Amniotic stem cell (primary cell): ENCODE data around the gene CGB2.
"Not testable (repeated sequence)": the region's sequence is repeated elsewhere in the genome, so short reads cannot be mapped to it uniquely, and the experiment has no call there.

Experiments
- DNase-seq: peaks from one replicate; lab custom pipeline; 2025; lab: John Stamatoyannopoulos, UW

CGB2 gene

DNA sequence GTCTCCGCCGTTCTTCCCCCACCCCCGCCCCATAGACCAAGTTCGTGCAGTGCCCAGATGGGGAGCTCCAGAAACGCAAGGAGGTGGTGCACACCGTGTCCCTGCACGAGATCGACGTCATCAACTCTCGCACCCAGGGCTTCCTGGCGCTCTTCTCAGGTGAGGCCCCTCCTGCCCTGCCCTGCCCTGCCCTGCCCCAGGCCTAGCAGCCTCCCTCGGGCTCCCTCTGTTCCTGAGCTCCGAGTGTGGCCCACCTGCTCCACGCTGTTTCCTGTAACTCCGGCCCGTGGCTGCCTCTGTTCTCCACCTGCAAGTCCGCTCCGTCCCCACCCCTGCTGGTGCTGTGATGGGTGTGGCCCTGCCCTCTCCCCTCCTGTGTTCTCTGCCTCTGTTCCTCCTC, 21.2 kb upstream of the CGB2 start:
- DNase-seq = no peak

DNA sequence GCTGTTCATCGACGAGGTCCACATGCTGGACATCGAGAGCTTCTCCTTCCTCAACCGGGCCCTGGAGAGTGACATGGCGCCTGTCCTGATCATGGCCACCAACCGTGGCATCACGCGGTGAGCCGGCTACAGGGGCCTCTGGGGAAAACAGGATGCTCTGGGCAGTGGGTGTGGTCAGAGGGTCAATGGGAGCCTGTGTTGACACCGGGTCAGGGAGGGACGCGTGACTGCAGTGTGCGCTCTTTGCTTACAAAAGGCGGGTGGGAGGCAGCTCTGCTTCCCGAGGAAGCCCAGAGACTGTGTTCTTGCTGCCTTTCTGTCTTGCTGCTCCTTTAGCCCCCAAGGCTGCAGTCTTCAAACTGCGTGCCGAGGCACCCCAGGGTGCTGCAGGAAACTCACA, 20.5 kb upstream of the CGB2 start:
- DNase-seq = no peak

DNA sequence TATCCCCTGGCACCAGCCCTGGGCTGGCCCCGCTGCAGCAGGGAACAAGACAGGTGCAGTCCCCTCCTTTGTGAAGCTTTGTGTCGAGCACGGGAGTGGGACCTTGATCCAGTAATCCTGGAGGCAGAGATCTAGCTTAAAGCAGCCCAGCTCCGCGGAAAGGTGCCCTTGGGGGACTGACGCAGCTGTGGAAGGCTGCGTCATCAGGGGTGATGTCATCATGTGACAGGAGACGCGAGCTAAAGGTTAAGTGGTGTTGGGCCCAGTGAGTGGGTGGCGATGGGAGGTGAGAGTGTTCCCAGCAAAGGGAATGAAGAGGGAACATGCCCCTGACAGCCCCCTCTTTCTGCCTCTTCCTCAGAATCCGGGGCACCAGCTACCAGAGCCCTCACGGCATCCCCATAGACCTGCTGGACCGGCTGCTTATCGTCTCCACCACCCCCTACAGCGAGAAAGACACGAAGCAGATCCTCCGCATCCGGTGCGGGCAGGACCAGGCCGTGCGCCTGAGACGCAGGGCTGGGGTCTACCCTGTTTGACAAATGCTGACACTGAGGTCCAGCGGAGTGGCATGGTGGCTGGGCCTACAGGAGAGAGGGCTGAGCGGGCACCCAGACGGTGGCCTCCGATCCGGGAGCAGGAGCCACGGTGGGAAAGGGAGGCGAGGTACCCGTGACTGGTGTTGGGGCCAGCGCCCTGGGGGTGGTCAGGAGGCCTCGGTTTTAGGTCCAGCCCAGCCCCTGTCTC, 17.4 kb upstream of the CGB2 start:
- no peak for DNase-seq

DNA sequence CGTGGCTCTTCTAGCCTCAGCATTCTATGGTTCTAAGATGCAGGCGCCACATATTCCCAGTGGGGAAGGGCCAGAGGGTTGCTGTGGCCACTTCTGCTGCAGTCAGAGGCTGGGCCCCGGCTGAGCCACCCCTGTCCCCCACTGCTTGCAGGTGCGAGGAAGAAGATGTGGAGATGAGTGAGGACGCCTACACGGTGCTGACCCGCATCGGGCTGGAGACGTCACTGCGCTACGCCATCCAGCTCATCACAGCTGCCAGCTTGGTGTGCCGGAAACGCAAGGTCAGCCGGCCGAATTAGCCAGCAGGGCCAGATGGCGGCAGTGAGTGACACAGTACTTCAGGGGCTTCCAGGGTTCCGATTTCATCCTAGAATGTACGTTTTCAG, 16.8 kb upstream of the CGB2 start:
- DNase-seq = no peak

DNA sequence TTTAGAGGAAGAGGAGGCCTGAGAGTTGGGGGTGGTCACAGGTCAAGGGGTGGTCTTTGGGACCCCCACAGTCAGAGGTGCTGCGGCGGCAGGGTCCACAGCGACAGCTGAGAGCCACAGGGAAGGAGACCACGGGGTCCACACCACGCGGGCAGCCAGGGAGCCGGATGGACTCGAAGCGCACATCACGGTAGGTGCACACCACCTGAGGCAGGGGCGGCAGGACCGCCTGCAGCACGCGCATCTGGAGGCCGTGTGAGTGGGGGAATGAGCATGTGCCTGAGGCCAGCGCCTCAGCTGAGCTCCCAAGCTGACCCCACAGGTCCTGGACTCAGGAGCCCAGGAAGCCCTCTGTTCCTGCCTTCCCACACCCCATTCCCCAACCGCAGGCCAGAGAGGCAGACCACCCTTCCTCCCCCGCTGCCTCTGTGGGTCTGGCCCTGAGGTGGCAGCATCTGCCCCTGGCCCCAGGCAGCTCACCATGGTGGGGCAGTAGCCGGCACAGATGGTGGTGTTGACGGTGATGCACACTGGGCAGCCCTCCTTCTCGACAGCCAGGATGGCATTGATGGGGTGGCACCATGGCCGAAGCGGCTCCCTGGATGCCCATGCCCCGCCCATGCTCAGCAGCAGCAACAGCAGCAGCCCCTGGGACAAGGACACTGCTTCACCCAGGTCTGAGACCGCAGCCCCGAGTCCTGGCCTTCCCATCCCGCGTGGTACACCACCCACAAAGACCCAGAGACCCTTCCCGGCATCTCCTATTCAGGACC, 15.4 kb upstream of the CGB2 start:
- no peak for DNase-seq

DNA sequence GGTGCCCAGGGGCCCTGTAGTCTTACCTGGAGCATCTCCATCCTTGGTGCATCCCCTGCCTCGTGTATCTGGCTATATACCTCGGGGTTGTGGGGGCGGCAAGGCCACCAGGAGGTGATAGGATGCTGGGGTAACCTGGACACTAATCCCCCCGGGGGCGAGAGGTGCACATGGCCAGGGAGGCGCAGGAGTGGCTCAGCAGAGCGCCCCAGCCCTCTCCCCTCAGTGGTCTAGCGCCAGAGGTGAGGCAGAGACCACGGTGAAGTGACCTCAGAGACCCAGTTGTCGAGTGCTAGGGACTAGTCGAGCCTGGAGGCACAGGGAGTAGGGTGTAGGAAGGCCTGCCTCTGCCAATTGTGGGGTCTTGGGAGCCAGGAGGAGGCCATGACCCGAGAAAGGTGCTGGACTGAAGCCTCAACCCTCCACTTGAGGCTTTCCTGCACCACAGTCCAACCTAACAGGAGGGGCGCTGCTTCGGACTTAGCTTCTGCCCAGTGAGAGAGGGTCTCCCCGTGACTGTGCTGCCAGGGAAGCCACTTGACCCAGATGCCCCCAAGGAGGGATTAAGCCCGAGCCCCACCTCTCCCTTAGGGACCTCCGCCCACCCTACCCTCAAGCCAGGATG, 14.5 kb upstream of the CGB2 start, which contains the start of gene LHB:
Gene LHB (minus strand): TSS at position 51 of the 625 bp plus-strand sequence. CDS start 10 bp downstream, at position 41.
- no peak for DNase-seq

DNA sequence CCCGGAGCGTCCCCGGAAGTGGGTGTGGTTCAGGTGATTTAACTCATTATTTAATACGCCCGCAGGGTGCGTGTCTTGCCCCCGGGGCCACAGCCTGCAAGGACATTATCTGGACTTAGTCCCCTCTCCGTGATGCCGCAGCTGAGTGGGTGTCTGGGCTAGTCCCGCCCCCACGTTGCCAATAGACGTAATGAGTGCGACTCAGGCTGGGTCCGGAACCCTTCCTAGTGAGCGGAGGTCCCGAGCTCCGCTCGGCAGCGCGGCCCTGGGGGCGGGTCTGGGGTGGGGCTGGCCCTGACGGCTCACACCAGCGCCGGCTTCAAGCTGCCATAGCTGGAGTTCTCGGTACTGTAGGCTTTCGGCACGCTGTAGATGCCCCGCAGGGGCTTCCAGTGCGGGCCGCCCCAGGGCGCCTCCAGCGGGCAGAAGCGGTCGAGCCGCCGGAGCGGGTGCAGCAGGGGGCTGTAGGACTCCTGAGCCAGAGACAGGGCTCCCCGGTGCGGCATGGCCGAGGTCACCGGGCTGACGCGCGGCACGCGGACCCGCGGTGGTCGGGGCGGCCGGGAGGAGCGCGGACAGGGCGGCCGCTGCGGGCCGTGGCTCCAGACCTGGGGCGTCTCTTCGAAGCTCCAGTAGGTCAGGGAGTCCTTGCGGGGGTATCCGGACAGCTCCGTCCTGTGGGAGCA, 13.9 kb upstream of the CGB2 start:
- peak; percentile 58 for DNase-seq

DNA sequence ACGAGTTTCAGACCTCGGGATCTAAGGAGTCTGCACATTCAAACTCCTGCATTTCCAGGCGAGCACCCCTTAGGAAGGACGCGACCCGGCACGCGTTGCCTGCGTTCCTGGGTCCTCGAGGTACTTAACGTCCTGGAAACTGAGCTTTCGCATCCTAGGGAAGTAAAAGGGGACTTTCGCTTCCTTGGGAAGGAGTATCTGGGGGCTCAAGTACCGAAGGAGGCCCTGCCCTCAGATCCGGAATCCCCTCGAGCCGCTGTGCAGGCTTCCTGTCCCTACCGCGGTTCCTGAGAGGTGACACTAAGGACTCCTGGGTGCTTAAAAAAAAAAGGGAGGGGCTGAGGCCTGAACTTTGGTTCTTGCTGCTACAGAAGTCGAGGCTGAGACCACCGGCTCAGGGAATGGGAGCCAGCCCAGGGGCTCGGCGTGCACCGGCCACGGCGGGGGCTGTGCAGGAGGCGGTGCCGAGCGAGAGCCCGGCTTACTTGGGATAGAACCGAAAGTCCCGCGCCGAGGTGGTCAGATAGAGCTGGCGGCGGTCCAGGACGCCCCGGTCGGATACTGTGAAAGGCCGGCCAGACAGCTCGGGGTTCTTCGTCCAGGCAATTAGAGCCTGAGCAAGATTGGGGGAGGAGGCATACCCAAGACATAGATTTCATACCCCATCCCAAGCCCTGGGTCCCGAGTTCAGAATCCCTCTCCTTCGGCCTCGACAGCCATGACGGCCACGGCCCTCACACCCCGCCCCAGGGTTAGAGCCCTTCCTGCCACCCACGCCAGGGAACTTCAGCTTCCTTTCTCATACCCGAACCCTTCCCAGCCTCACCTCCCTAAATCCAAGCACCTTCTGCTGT, 13.1 kb upstream of the CGB2 start:
- not testable (repeated sequence) for DNase-seq

DNA sequence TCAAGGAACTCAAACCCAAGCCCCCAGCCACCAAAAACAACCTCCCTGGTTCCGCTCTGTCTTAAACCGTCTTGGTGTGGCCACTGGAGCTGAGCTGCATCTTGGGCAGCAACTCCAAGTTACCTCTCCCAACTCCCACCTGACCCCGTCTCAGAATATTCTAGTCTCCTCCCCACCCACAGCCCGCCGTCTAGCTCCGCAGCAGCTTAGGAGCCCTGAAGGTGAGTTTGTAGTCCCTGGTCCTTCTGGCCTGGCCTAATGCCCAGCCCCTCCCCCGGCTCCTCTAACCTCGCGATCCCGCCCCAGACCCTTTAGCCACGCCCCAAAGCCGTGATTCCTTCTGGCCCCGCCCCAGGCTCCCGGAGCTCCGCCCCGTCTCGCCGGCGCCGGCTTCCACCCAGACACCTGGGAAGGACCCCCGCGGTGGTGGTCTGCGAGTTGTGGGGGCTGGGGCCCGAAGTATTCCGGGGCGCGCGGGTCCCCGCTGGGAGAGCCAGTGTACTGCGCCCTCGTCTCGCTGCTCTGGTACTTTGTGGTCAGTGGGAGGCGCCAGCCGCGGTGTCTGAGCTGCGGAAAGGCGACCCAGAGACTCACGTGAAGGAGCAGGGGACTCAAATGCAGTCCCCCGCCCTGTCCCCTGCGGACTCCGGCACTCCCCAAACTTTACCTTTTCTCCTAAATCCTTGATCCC, 12.3 kb upstream of the CGB2 start:
- no peak for DNase-seq

DNA sequence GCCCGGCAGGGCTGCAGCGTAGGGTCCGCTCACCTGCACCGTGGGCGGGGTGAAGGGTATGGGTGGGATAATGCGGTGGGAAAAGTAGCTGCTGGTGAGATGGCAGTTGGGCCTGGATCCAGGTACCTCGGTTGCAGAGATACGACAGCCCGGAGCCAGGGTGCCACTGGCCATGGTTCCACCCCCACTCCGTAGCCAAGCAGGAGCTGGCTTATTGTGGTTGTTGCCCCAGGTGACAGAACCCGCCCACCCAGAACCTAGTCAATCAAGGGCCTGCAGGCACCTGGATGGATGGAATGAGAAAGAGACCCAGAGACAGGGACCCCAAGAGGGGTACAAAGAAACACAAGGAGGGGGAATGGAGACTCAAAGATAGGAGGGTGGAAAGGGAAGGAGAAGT, 11.3 kb upstream of the CGB2 start:
- DNase-seq = no peak

DNA sequence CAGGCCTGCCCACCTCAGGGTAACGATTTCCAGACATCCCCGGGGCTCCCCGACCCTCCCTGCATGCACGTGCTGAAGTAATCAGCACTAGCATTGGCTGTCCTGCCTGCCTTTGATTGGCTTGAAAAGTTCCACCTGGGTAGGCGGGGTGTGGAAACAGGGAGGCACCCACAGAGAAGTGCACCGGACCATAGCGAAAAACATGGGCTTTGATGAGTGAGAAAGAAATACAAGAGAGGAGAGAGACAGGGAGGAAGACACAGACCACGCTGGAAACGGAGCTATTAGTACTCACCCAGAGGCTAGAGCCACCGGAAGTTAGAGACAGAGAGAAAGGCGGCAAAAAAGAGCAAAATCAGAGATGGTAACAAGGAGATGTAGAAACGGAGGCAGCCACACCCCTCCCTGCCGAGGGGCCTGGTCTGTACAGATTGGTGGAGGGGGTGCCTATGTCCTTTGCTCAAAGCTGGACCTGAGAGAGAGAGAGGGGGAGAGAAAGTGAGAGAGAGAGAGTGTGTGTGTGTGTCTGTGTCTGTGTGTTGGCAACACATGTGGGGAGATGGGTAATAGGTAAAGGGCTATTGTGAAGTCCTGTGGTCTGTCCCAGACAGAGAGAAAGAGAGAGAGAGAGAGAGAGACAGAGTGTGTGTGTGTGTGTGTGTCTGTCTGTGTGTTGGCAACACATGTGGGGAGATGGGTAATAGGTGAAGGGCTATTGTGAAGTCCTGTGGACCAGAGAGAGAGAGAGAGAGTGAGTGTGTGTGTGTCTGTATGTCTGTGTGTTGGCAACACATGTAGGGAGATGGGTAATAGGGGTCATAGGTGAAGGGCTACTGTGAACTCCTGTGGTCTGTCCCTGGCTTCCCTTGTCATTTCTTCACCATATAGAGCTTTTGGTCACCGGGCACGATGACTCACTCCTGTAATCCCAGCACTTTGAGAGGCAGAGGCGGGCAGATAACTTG, 10.5 kb upstream of the CGB2 start:
- DNase-seq = no peak

DNA sequence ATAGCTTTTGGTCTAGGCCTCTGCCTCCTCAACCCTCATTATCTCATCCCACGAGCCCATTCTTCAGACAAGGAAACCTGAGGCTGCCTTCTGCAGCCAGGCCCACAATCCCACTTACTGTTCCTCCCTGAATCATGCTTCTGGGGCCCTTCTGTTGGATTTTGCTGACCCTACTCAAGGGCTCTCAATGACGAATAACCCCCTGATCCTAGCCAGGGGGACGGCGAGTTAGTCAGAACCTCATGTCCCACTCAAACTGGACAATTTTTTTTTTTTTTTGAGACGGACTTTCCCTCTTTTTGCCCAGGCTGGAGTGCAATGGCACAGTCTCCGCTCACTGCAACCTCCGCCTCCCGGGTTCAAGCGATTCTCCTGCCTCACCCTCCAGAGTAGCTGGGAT, 9.6 kb upstream of the CGB2 start:
- no peak for DNase-seq

DNA sequence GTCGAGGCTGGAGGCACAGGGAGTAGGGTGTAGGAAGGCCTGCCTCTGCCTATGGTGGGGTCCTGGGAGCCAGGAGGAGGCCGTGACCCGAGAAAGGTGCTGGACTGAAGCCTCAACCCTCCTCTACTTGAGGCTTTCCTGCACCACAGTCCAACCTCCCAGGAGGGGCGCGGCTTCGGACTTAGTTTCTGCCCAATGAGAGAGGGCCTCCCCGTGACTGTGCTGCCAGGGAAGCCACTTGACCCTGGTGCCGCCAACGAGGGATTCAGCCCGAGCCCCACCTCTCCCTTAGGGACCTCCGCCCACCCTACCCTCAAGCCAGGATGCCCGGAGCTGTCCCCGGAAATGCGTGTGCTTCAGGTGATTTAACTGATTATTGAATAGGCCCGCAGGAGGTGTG, 7.5 kb upstream of the CGB2 start, which contains the start of gene CGB3:
Gene CGB3 (minus strand): TSS at position 101 of the 400 bp plus-strand sequence. CDS start 362 bp downstream, outside the sequence.
- DNase-seq = not testable (repeated sequence)

DNA sequence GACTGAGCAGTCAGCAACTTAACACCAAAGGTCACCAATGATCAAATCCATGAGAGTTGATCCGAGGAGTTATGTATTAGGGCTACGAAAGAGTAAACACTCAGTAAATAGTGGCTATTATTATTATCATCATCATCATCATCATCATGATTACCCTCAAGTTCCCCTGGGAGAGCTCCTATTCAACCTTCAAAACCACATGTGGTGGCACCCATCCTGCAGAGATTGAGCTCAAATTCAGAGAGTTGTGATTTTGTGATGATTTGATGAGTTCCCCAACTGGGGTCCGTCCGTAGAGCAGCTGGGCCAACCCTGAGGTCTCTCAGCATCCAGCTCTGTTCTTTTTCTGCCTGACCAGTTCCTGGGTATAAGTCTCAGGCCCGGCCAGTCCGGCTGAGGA, 6.6 kb upstream of the CGB2 start:
- DNase-seq = not testable (repeated sequence)

DNA sequence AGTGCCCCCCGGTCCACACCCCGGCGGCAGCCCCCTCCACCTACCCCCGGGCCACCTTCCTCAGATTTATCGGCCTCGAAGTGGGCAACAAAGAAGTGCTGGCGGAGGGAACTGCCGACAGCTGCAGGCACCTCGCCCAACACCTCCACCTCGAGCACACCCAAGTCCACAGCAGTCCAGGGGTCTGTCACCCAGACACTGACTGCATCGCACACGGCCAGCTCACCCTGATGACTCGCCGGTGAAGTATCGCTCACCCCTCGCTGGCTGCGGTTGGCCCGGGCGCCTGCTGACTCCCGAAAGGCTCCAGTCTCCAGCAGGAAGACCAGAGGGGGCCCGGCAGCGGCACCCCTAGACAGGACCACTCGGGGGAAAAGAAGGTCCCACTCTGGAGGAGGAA, 6.1 kb upstream of the CGB2 start:
- not testable (repeated sequence) for DNase-seq

DNA sequence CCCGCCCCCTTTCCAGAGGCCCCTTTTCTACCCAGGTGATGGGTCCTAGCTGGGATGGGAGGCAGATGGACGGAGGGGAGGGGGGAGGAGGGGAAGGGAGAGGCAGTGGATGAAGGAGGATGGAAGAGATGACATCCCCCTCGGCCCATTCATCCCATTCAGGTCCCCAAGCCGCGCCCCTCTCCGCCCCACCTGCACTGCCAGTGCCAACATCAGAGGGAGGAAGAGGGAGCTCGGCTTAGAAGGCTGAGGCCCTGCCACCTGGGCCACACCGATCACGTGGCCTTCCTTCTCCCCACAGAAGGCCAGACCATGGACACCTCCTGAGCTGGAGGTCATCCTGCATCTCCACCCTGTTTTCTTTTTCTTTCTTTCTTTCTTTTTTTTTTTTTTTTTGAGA, 3.0 kb upstream of the CGB2 start:
- DNase-seq = not testable (repeated sequence)

DNA sequence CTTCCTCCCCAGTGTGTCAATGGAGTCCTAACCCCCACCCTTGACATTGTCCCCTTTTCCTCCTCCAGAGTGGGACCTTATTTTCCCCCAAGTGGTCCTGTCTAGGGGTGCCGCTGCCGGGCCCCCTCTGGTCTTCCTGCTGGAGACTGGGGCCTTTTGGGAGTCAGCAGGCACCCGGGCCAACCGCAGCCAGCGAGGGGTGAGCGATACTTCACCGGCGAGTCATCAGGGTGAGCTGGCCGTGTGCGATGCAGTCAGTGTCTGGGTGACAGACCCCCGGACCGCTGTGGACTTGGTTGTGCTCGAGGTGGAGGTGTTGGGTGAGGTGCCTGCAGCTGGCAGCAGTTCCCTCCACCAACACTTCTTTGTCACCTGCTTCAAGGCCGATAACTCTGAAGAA, 1.9 kb upstream of the CGB2 start:
- not testable (repeated sequence) for DNase-seq

DNA sequence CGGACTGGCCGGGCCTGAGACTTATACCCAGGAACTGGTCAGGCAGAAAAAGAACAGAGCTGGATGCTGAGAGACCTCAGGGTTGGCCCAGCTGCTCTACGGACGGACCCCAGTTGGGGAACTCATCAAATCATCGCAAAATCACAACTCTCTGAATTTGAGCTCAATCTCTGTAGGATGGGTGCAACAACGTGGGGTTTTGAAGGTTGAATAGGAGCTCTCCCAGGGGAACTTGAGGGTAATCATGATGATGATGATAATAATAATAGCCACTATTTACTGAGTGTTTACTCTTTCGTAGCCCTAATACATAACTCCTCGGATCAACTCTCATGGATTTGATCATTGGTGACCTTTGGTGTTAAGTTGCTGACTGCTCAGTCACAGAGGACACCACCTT, 1.4 kb upstream of the CGB2 start:
- DNase-seq = not testable (repeated sequence)

DNA sequence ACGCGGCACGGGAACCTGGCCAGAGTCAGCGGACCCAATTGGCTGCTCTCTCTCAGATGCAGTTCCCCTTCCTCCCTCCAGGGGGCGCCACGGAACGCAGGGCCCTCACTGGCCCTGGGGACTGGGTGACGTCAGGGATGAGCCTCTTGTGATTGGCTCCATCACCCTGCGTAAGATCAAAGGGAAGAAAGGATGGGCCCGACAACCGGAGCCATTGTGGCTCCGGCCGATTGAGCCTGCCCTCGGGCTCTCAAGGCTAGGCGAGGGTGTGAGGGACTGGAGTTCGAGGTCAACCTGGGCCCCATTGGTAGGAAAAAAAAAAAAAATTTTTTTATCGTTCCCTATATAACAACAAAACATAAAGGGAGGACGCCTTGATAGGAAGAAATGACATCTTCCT, 5.1 kb downstream of the CGB2 start, which contains the start of gene CGB1:
Gene CGB1 (minus strand): TSS at position 81 of the 400 bp plus-strand sequence. CDS start 184 bp downstream, outside the sequence.
- DNase-seq = not testable (repeated sequence)
